ENCODE measurements around the gene PDLIM5.

The PDLIM5 gene

DNA sequence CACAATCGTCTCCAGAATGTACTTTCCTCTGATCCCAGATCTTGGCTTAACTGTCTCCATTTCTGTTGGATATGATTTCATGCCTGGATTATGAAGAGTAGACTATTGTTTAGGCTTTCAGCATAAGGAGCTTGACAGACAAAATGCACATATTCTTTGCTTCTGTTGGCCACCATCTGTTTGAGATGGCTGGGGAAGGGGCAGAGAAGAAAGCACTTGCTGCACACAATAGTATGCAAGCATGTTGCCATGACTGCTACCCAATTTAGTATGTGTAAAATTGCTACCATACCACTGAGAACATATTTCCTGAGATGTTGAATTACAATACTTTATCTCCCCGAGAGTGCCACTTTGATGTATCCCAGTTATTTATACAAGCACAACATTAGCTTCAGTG lies 178.1 kb downstream of the PDLIM5 start:
- Histone ChIP-seq H3K9me3 (ENCODE audit: severe bottlenecking) (no peaks in the 10 kb centered on the region), H3K27ac (ENCODE audit: poor library complexity, severe bottlenecking) (no peak overlapping the region), H3K27me3 (ENCODE audit: insufficient read depth, poor library complexity, severe bottlenecking) (no peaks in the 10 kb centered on the region), H3K4me1 (ENCODE audit: insufficient read depth, poor library complexity, severe bottlenecking) (peaks cover 7% of the 10 kb centered on the region), H3K4me3 (ENCODE audit: severe bottlenecking) (no peak overlapping the region), H3K36me3 (ENCODE audit: low read depth) (peaks cover 46% of the 10 kb centered on the region)
- TF ChIP-seq, protein P1, sequence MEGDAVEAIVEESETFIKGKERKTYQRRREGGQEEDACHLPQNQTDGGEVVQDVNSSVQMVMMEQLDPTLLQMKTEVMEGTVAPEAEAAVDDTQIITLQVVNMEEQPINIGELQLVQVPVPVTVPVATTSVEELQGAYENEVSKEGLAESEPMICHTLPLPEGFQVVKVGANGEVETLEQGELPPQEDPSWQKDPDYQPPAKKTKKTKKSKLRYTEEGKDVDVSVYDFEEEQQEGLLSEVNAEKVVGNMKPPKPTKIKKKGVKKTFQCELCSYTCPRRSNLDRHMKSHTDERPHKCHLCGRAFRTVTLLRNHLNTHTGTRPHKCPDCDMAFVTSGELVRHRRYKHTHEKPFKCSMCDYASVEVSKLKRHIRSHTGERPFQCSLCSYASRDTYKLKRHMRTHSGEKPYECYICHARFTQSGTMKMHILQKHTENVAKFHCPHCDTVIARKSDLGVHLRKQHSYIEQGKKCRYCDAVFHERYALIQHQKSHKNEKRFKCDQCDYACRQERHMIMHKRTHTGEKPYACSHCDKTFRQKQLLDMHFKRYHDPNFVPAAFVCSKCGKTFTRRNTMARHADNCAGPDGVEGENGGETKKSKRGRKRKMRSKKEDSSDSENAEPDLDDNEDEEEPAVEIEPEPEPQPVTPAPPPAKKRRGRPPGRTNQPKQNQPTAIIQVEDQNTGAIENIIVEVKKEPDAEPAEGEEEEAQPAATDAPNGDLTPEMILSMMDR (IDR thresholded peaks at IDR 0.05; ENCODE audit: poor library complexity, severe bottlenecking), result no peak
- ATAC-seq (ENCODE audit: low read depth), result no peak
- DNase-seq (ENCODE audit: low spot score), result no peak

DNA sequence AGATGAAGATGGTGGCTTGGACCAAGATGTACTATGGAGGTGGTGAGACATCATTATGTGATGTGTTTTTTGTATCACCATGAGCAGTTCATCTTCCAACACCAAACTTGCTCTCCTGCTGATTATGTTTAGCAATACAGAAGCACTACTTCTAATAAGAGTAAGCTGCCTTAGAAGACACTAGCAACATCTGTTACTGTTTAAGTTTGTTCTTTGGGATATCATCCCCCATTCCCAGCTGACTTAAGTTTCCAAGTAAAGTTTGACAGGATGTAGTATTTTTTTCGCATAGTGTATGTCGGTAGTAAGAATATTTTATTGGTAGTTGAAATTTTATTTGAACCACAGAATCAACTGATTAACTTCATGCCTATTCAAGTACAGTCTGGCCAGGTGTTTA lies 182.5 kb downstream of the PDLIM5 start:
- Histone ChIP-seq H3K36me3 (ENCODE audit: low read depth) (peaks cover 30% of the 10 kb centered on the region), H3K4me1 (ENCODE audit: insufficient read depth, poor library complexity, severe bottlenecking) (peaks cover 10% of the 10 kb centered on the region), H3K27ac (ENCODE audit: poor library complexity, severe bottlenecking) (peak overlapping the region; percentile 10), H3K4me3 (ENCODE audit: severe bottlenecking) (no peak overlapping the region), H3K27me3 (ENCODE audit: insufficient read depth, poor library complexity, severe bottlenecking) (no peaks in the 10 kb centered on the region), H3K9me3 (ENCODE audit: severe bottlenecking) (no peaks in the 10 kb centered on the region)
- DNase-seq (ENCODE audit: low spot score) (no peak), ATAC-seq (ENCODE audit: low read depth) (no peak)
- TF ChIP-seq, protein P1 (IDR thresholded peaks at IDR 0.05; ENCODE audit: poor library complexity, severe bottlenecking), result no peak

DNA sequence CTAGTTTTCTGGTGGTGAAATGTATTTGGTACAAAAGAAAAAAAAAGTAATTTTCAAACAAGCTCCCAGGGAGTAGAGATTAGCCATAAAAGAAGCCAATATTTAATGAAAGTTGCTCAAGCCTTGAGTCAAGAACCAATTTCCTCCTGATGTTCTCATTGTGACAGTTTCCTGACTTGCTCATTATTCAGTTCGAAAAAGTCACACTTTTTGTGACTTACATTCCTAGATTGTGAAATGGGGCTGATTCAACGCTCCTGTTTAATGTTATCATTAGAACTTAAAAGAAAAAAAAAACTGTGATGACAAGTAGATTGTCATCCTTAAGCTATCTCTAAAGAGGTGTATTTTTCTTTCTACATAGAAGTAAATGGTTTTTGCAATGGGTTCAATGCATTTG lies 183.4 kb downstream of the PDLIM5 start:
- no peak for DNase-seq (ENCODE audit: low spot score)
- Histone ChIP-seq H3K36me3 (ENCODE audit: low read depth) (peaks cover 37% of the 10 kb centered on the region), H3K4me3 (ENCODE audit: severe bottlenecking) (no peak overlapping the region), H3K27ac (ENCODE audit: poor library complexity, severe bottlenecking) (peak overlapping the region; percentile 10), H3K27me3 (ENCODE audit: insufficient read depth, poor library complexity, severe bottlenecking) (no peaks in the 10 kb centered on the region), H3K9me3 (ENCODE audit: severe bottlenecking) (no peaks in the 10 kb centered on the region), H3K4me1 (ENCODE audit: insufficient read depth, poor library complexity, severe bottlenecking) (peaks cover 10% of the 10 kb centered on the region)
- no peak for ATAC-seq (ENCODE audit: low read depth)
- TF ChIP-seq, protein P1 (IDR thresholded peaks at IDR 0.05; ENCODE audit: poor library complexity, severe bottlenecking), result no peak

DNA sequence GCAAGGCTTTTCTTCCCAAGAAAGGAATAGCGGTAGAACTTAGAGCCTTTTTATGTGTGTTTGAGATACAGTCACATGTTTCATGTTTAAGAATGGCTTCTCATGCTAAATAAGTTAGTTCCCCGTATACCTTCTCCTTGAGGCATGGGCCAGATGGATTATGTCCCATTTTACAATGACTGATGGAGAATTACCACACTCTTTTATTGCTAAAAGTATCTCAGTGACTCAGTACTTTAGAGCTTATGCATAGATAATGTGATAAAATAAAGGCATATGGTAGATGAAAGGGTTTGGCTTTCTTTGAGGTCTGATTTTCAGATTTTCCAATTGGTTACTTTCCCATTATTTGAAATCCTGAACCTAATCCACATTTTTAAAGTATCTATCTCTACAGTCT lies 184.3 kb downstream of the PDLIM5 start:
- Histone ChIP-seq H3K36me3 (ENCODE audit: low read depth) (peaks cover 41% of the 10 kb centered on the region), H3K4me1 (ENCODE audit: insufficient read depth, poor library complexity, severe bottlenecking) (peaks cover 17% of the 10 kb centered on the region), H3K4me3 (ENCODE audit: severe bottlenecking) (no peak overlapping the region), H3K27me3 (ENCODE audit: insufficient read depth, poor library complexity, severe bottlenecking) (no peaks in the 10 kb centered on the region), H3K9me3 (ENCODE audit: severe bottlenecking) (no peaks in the 10 kb centered on the region), H3K27ac (ENCODE audit: poor library complexity, severe bottlenecking) (no peak overlapping the region)
- TF ChIP-seq, protein P1 (IDR thresholded peaks at IDR 0.05; ENCODE audit: poor library complexity, severe bottlenecking), result no peak
- no peak for DNase-seq (ENCODE audit: low spot score)
- ATAC-seq (ENCODE audit: low read depth), result no peak

DNA sequence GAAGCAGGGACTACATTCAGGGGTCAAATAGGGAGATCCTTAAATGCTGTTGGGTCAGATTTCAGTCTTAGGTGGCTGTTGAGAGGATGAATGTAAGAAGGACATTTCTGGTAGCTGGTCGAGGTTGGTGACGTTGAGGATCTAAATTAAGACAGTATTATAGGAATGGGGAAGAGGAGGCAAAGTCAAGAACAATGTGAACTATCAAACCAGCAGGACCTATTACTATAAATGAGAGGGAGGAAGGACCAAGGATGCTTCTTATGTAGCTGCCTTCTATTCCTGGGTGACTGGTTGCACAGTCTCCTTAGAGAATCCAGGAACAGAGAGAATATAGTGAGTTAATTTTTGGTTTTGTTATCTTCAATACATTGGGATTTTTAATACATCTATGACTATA lies 187.6 kb downstream of the PDLIM5 start:
- no peaks in the 10 kb centered on the region for H3K9me3 ChIP-seq (ENCODE audit: severe bottlenecking)
- H3K27me3 ChIP-seq (ENCODE audit: insufficient read depth, poor library complexity, severe bottlenecking), result no peaks in the 10 kb centered on the region
- H3K4me3 ChIP-seq (ENCODE audit: severe bottlenecking), result no peak overlapping the region
- no peak overlapping the region for H3K27ac ChIP-seq (ENCODE audit: poor library complexity, severe bottlenecking)
- TF ChIP-seq, protein P1 (IDR thresholded peaks at IDR 0.05; ENCODE audit: poor library complexity, severe bottlenecking), result no peak
- H3K36me3 ChIP-seq (ENCODE audit: low read depth), result peaks cover 52% of the 10 kb centered on the region
- ATAC-seq (ENCODE audit: low read depth), result no peak
- no peak for DNase-seq (ENCODE audit: low spot score)
- H3K4me1 ChIP-seq (ENCODE audit: insufficient read depth, poor library complexity, severe bottlenecking), result peaks cover 34% of the 10 kb centered on the region
